ENCODE results near the gene NLGN1. TPM values are rescaled to one million over a fixed set of nuclear protein-coding genes. Genes with fewer than 3 reads are reported as not detected.

NLGN1 gene
- polyA plus RNA-seq, 1 donor from 2014 or later, result 2.7 TPM

- Histone ChIP-seq H3K9me2 (ENCODE audit: insufficient read depth, low read length) (no peaks in the 10 kb centered on the region), H3F3A (ENCODE audit: insufficient read depth, low read length, poor library complexity, severe bottlenecking) (no peaks in the 10 kb centered on the region)
- TF ChIP-seq SMC3 (conservative IDR thresholded peaks at IDR 0.05; ENCODE audit: poor library complexity), result no peak
- no peak for TF ChIP-seq EZH2 (IDR thresholded peaks at IDR 0.05; ENCODE audit: borderline replicate concordance, insufficient read depth, low read length, poor library complexity, severe bottlenecking)
- TF ChIP-seq TAF1 (IDR thresholded peaks at IDR 0.05; ENCODE audit: low read depth), result no peak
- no peak for TF ChIP-seq POLR2AphosphoS5 (IDR thresholded peaks at IDR 0.05)
- TF ChIP-seq MXI1 (conservative IDR thresholded peaks at IDR 0.05; ENCODE audit: poor library complexity, severe bottlenecking), result no peak
- TF ChIP-seq REST (IDR thresholded peaks at IDR 0.05; ENCODE audit: borderline replicate concordance), result no peak
- TF ChIP-seq EP300 (conservative IDR thresholded peaks at IDR 0.05; ENCODE audit: poor library complexity, severe bottlenecking), result no peak
- no peak for TF ChIP-seq CTCF (IDR thresholded peaks at IDR 0.05; ENCODE audit: poor library complexity, severe bottlenecking)
- TF ChIP-seq RAD21 (conservative IDR thresholded peaks at IDR 0.05), result no peak
These were observed 233.3 kb downstream of the NLGN1 start for GRCh38 chr3:173630849-173631248.

GRCh38 chr3:173632945-173633344, 235.4 kb downstream of the NLGN1 start:
- Histone ChIP-seq H4K20me1 (ENCODE audit: insufficient read depth) (no peaks in the 10 kb centered on the region), H3K4me3 (ENCODE audit: low read length) (no peak overlapping the region), H3K79me2 (replicated peaks; ENCODE audit: insufficient read depth, low read length) (no peaks in the 10 kb centered on the region), H3F3A (ENCODE audit: insufficient read depth, low read length, poor library complexity, severe bottlenecking) (no peaks in the 10 kb centered on the region), H3K27me3 (ENCODE audit: insufficient read depth, low read depth, low read length) (no peaks in the 10 kb centered on the region), H3K9me2 (ENCODE audit: insufficient read depth, low read length) (no peaks in the 10 kb centered on the region), H3K4me2 (ENCODE audit: low read length) (no peak overlapping the region), H3K9me3 (ENCODE audit: low read length) (no peaks in the 10 kb centered on the region), H3K36me3 (ENCODE audit: insufficient read depth, low read length) (no peaks in the 10 kb centered on the region), H3K27ac (ENCODE audit: low read length) (no peak overlapping the region), H2AFZ (ENCODE audit: low read depth, low read length) (no peak overlapping the region), H3K9ac (ENCODE audit: low read length) (no peak overlapping the region)
- no peak for TF ChIP-seq SMC3 (conservative IDR thresholded peaks at IDR 0.05; ENCODE audit: poor library complexity)
- no peak for TF ChIP-seq CTCF (IDR thresholded peaks at IDR 0.05; ENCODE audit: poor library complexity, severe bottlenecking)
- no peak for TF ChIP-seq EP300 (conservative IDR thresholded peaks at IDR 0.05; ENCODE audit: poor library complexity, severe bottlenecking)
- TF ChIP-seq RAD21 (conservative IDR thresholded peaks at IDR 0.05), result no peak
- TF ChIP-seq POLR2AphosphoS5 (IDR thresholded peaks at IDR 0.05), result no peak
- TF ChIP-seq REST (IDR thresholded peaks at IDR 0.05; ENCODE audit: borderline replicate concordance), result no peak
- TF ChIP-seq EZH2 (IDR thresholded peaks at IDR 0.05; ENCODE audit: borderline replicate concordance, insufficient read depth, low read length, poor library complexity, severe bottlenecking), result no peak
- TF ChIP-seq TAF1 (IDR thresholded peaks at IDR 0.05; ENCODE audit: low read depth), result no peak
- no peak for TF ChIP-seq MXI1 (conservative IDR thresholded peaks at IDR 0.05; ENCODE audit: poor library complexity, severe bottlenecking)

More at GRCh38 chr3:173630849-173631248, 233.3 kb downstream of the NLGN1 start:
- H4K20me1 ChIP-seq (ENCODE audit: insufficient read depth), result no peaks in the 10 kb centered on the region
- no peak overlapping the region for H3K4me2 ChIP-seq (ENCODE audit: low read length)
- H3K36me3 ChIP-seq (ENCODE audit: insufficient read depth, low read length), result no peaks in the 10 kb centered on the region
- no peaks in the 10 kb centered on the region for H3K79me2 ChIP-seq (replicated peaks; ENCODE audit: insufficient read depth, low read length)
- H3K27me3 ChIP-seq (ENCODE audit: insufficient read depth, low read depth, low read length), result no peaks in the 10 kb centered on the region
- no peaks in the 10 kb centered on the region for H3K9me3 ChIP-seq (ENCODE audit: low read length)
- no peak overlapping the region for H2AFZ ChIP-seq (ENCODE audit: low read depth, low read length)
- no peak overlapping the region for H3K4me3 ChIP-seq (ENCODE audit: low read length)
- H3K9ac ChIP-seq (ENCODE audit: low read length), result no peak overlapping the region
- H3K27ac ChIP-seq (ENCODE audit: low read length), result no peak overlapping the region

Data from neural cell (in vitro differentiated cells).